ENCODE data around the gene RIMS1. TPM values are rescaled to one million over a fixed set of nuclear protein-coding genes. Genes with fewer than 3 reads are reported as not detected.

The RIMS1 gene
- total RNA-seq, 4 donors from 2014 or later: 0.13 to 16.8 (median 1.2) TPM

DNA sequence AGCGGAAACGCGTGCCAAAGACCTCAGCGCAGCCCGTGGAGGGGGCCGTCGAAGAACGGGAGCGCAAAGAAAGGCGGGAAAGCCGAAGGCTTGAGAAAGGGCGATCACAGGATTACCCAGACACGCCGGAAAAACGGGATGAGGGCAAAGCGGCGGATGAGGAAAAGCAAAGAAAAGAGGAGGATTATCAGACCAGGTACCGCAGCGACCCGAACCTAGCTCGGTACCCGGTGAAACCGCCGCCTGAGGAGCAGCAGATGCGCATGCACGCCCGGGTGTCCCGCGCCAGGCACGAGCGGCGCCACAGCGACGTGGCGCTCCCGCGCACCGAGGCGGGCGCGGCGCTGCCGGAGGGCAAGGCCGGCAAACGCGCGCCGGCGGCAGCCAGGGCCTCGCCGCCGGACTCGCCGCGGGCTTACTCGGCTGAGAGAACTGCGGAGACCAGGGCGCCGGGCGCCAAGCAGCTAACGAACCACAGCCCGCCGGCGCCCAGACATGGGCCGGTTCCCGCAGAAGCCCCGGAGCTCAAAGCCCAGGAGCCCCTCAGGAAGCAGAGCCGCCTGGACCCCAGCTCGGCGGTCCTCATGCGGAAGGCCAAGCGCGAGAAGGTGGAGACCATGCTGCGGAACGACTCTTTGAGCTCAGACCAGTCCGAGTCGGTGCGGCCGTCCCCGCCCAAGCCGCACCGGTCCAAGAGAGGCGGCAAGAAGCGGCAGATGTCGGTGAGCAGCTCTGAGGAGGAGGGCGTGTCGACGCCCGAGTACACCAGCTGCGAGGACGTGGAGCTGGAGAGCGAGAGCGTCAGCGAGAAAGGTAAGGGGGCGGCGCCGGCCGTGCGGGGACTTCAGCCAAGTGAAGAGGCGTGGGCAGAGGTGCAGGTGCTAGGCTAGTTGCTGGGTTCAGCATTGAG lies 296.2 kb downstream of the RIMS1 start:
- peaks cover 0 to 40% (median 4%) of the 10 kb centered on the region in 4 donors for H3K27me3 ChIP-seq
- intact Hi-C loops (cut with DNase I): no loop called here
- H3K36me3 ChIP-seq: no peaks in the 10 kb centered on the region
- H3K9me3 ChIP-seq: no peaks in the 10 kb centered on the region
- TF ChIP-seq, protein P1, sequence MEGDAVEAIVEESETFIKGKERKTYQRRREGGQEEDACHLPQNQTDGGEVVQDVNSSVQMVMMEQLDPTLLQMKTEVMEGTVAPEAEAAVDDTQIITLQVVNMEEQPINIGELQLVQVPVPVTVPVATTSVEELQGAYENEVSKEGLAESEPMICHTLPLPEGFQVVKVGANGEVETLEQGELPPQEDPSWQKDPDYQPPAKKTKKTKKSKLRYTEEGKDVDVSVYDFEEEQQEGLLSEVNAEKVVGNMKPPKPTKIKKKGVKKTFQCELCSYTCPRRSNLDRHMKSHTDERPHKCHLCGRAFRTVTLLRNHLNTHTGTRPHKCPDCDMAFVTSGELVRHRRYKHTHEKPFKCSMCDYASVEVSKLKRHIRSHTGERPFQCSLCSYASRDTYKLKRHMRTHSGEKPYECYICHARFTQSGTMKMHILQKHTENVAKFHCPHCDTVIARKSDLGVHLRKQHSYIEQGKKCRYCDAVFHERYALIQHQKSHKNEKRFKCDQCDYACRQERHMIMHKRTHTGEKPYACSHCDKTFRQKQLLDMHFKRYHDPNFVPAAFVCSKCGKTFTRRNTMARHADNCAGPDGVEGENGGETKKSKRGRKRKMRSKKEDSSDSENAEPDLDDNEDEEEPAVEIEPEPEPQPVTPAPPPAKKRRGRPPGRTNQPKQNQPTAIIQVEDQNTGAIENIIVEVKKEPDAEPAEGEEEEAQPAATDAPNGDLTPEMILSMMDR (IDR thresholded peaks at IDR 0.05): no peak
- TF ChIP-seq POLR2A (IDR thresholded peaks at IDR 0.05): no peak
- 18 to 19% methylated on average over 24 to 40 of the region's 100 CpGs for WGBS, 2 donors
- peaks cover 0 to 13% (median 0%) of the 10 kb centered on the region in 3 donors for H3K4me1 ChIP-seq
- H3K4me3 ChIP-seq: peak overlapping the region; percentile 23 to 62 (median 48)
- H3K27ac ChIP-seq: peak overlapping the region in 2 of 4 donors; percentile 26 to 28
- no peak for DNase-seq

DNA sequence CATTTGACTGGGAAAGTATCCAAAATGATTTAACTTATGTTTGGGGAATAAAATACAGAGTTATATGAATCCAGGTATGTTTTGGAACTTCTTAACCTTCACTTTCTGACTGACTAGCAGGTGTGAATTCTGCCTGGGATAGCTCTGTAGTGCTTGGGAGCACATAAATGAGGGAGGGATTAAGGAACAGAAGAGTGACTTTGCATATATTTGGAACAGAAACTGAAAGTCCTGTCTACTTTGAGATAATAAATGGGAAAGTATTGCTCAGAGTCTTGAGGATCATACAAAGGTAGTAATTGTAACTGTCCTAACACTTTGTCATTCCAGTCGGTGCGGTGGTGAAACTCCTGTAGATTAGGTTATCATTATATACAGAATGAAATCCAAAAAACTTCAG lies 317.6 kb downstream of the RIMS1 start:
- Histone ChIP-seq H3K27ac (no peak overlapping the region), H3K4me3 (no peak overlapping the region), H3K36me3 (no peaks in the 10 kb centered on the region), H3K4me1 (peaks cover 0 to 14% (median 0%) of the 10 kb centered on the region in 3 donors), H3K9me3 (no peaks in the 10 kb centered on the region), H3K27me3 (no peaks in the 10 kb centered on the region)
- intact Hi-C loops (cut with DNase I): no loop called here
- DNase-seq: no peak
- TF ChIP-seq POLR2A (IDR thresholded peaks at IDR 0.05): no peak
- TF ChIP-seq, protein P1 (IDR thresholded peaks at IDR 0.05): no peak
- WGBS, 2 donors: 53 to 54% methylated on average over 2 of the region's 2 CpGs

DNA sequence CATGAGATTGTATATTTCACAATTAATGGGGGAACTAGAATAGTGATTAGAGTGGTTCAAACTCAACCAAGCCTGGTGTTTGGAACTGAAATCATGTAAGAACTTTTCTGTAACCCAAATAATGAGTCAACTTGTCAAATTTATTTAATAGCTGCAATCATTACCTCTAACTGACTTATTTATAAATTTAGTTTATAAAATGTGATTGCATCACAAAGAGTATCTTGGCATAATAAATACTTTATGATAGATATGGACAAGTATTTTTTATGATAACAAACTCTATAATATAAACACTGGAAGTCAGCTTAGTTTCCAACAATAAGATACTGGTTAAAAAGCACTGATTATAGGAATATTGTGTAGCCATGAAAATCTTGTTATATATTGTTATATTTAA lies 319.1 kb downstream of the RIMS1 start:
- Histone ChIP-seq H3K36me3 (no peaks in the 10 kb centered on the region), H3K4me1 (peaks cover 0 to 14% (median 0%) of the 10 kb centered on the region in 3 donors), H3K9me3 (no peaks in the 10 kb centered on the region), H3K27ac (no peak overlapping the region), H3K4me3 (no peak overlapping the region), H3K27me3 (no peaks in the 10 kb centered on the region)
- intact Hi-C loops (cut with DNase I): no loop called here
- no peak for DNase-seq
- no peak for TF ChIP-seq POLR2A (IDR thresholded peaks at IDR 0.05)
- TF ChIP-seq, protein P1 (IDR thresholded peaks at IDR 0.05): no peak

DNA sequence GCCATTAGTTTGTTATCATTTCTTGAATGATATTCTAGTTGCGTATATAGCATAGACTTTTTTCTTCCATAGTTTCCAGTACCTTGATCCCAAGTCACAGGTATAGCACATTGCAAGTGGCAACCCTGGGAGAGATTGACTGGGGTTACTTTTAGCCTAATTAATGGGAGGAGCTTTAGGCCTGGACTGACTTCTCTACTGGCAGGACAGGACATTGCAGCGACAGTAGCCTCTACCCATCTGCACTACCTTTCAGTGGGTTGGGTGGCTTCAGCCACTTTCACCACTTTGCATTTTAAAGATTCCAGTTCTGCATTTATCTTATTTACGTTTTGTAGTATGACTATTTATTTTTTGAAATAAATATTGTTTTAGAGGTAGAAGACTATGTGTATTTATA lies 320.3 kb downstream of the RIMS1 start:
- H3K27ac ChIP-seq: no peak overlapping the region
- WGBS, 2 donors: 64 to 69% methylated on average over 3 of the region's 3 CpGs
- no peaks in the 10 kb centered on the region for H3K27me3 ChIP-seq
- DNase-seq: no peak
- intact Hi-C loops (cut with DNase I): no loop called here
- no peaks in the 10 kb centered on the region for H3K36me3 ChIP-seq
- TF ChIP-seq, protein P1 (IDR thresholded peaks at IDR 0.05): no peak
- TF ChIP-seq POLR2A (IDR thresholded peaks at IDR 0.05): no peak
- H3K4me1 ChIP-seq: peaks cover 0 to 14% (median 0%) of the 10 kb centered on the region in 3 donors
- H3K9me3 ChIP-seq: no peaks in the 10 kb centered on the region
- H3K4me3 ChIP-seq: no peak overlapping the region

DNA sequence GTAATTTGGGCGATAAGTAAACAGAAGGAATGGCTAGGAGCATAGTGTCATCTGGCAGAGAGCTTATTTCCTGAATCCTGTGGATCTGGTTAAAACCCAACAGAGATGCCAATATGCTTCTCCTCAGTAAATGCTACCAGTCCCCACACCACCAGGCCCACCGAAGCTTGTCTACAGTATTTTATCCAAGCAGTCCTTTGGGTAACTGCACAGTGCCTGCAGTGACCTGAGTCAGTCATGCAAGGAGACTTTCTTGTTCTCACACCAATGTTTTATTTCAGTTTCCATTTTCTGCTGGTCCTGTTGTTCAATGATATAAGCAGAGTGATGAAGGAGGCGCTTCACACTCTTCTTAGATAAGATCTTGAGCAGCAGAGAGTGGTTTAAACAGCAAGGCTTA lies 326.3 kb downstream of the RIMS1 start:
- intact Hi-C loops (cut with DNase I): no loop called here
- TF ChIP-seq, protein P1 (IDR thresholded peaks at IDR 0.05): no peak
- no peak for TF ChIP-seq POLR2A (IDR thresholded peaks at IDR 0.05)
- no peaks in the 10 kb centered on the region for H3K36me3 ChIP-seq
- peaks cover 0 to 14% (median 0%) of the 10 kb centered on the region in 3 donors for H3K4me1 ChIP-seq
- H3K9me3 ChIP-seq: no peaks in the 10 kb centered on the region
- no peaks in the 10 kb centered on the region for H3K27me3 ChIP-seq
- H3K27ac ChIP-seq: no peak overlapping the region
- no peak overlapping the region for H3K4me3 ChIP-seq
- no peak for DNase-seq
- 46 to 52% methylated on average over 3 of the region's 3 CpGs for WGBS, 2 donors

Data from esophagus squamous epithelium (tissue), 5 donors.